GM19395 (cell line): ENCODE measurements around the gene ZNF774.
"Not testable (repeated sequence)": the region's sequence is repeated elsewhere in the genome, so short reads cannot be mapped to it uniquely, and the experiment has no call there.

Experiments used
- ATAC-seq: cut with Tn5 transposase; IDR thresholded peaks from one replicate; pipeline ENCODE4 v1.9.1; 2021; ENCODE audit warnings: mild to moderate bottlenecking, moderate library complexity; ENCODE audit not compliant: unreplicated experiment

Gene ZNF774

GRCh38 chr15:90387534-90388461 lies 35.7 kb downstream of the ZNF774 start, which contains the start of gene IQGAP1:
IQGAP1 (plus strand) TSS chr15:90388242; CDS start chr15:90388342, 100 bp downstream.
- ATAC-seq: peak; percentile 94

- peak; percentile 57 for ATAC-seq
Observed at GRCh38 chr15:90388462-90389380, 36.6 kb downstream of the ZNF774 start.

- no peak for ATAC-seq
Observed at GRCh38 chr15:90389513-90389912, 37.4 kb downstream of the ZNF774 start.

- ATAC-seq: no peak
Observed at GRCh38 chr15:90393040-90393439, 41.0 kb downstream of the ZNF774 start.

- no peak for ATAC-seq
Observed at GRCh38 chr15:90394074-90394473, 42.0 kb downstream of the ZNF774 start.

- no peak for ATAC-seq
Observed at GRCh38 chr15:90394748-90395442, 42.8 kb downstream of the ZNF774 start.

GRCh38 chr15:90396321-90396720 lies 44.2 kb downstream of the ZNF774 start:
- no peak for ATAC-seq

GRCh38 chr15:90400005-90400758 lies 48.1 kb downstream of the ZNF774 start:
- ATAC-seq: no peak

GRCh38 chr15:90400759-90401314 lies 48.8 kb downstream of the ZNF774 start:
- ATAC-seq: peak; percentile 98

GRCh38 chr15:90401495-90401894 lies 49.4 kb downstream of the ZNF774 start:
- ATAC-seq: no peak

- ATAC-seq: no peak
Observed at GRCh38 chr15:90402223-90402622, 50.1 kb downstream of the ZNF774 start.

- ATAC-seq: no peak
Observed at GRCh38 chr15:90402767-90403166, 50.7 kb downstream of the ZNF774 start.

- no peak for ATAC-seq
Observed at GRCh38 chr15:90405055-90405607, 53.0 kb downstream of the ZNF774 start.

- no peak for ATAC-seq
Observed at GRCh38 chr15:90407336-90407735, 55.3 kb downstream of the ZNF774 start.

- ATAC-seq: no peak
Observed at GRCh38 chr15:90407871-90408317, 55.8 kb downstream of the ZNF774 start.

- no peak for ATAC-seq
Observed at GRCh38 chr15:90408657-90409056, 56.6 kb downstream of the ZNF774 start.

- ATAC-seq: not testable (repeated sequence)
Observed at GRCh38 chr15:90409587-90409986, 57.5 kb downstream of the ZNF774 start.

- not testable (repeated sequence) for ATAC-seq
Observed at GRCh38 chr15:90410316-90410715, 58.2 kb downstream of the ZNF774 start.

GRCh38 chr15:90411176-90411575 lies 59.1 kb downstream of the ZNF774 start:
- no peak for ATAC-seq
